HCT116 (cell line): ENCODE data around the gene PACSIN2. TPM values are rescaled to one million over a fixed set of nuclear protein-coding genes. Genes with fewer than 3 reads are reported as not detected.

Experiments used
- ATAC-seq: fragments of 200-7000 bp; cut with Tn5 transposase; 2 replicates; pipeline ENCODE4 v1.9.1; 2020; ENCODE audit warnings: mild to moderate bottlenecking, moderate library complexity
- BruUV-seq: library from RNA; stranded (reverse); fragments of 400-500 nt; replicated peaks from 2 replicates; lab custom pipeline; 2021; lab: Mats Ljungman, UMichigan
- CTCF ChIA-PET: fragments of 300-600 bp; sonication (Branson Sonifier 250); formaldehyde crosslinking; loops from one replicate; lab custom pipeline; 2021; ENCODE audit warnings: antibody characterized with exemption; lab: Charles Lee
- POLR2A ChIA-PET: fragments of 300-600, 350-600 bp; sonication (Branson Sonifier 250); formaldehyde crosslinking; loops from one replicate; lab custom pipeline; 2021; ENCODE audit warnings: antibody characterized with exemption; lab: Charles Lee
- RAD21 ChIA-PET, 2 experiments: fragments of 300-600 bp; sonication (Branson Sonifier 250); formaldehyde crosslinking; loops; one replicate each; lab custom pipeline; 2023; ENCODE audit warnings: low total read pairs in 2 of 2; ENCODE audit not compliant: uncharacterized antibody in 2 of 2, unreplicated experiment in 2 of 2, low non-redundant PET in 1 of 2; lab: Charles Lee
- DNase-seq: peaks from one replicate; pipeline ENCODE4 v3.0.0-alpha.2; 2010; ENCODE audit warnings: low read depth, low spot score
- H2AFZ ChIP-seq: fragments of 200-600 bp; shearing (Covaris generic), sonication (generic); 2 replicates; pipeline ENCODE4 v1.6.1; 2017; ENCODE audit warnings: low read depth, mixed run types, mixed read lengths, antibody characterized with exemption, low read length; ENCODE audit not compliant: poor library complexity, severe bottlenecking
- H3K27ac ChIP-seq: 2 replicates; pipeline ENCODE4 v1.5.1; 2012; ENCODE audit warnings: low read depth, low read length
- H3K27me3 ChIP-seq: fragments of 200-600 bp; sonication (generic); 2 replicates; pipeline ENCODE4 v1.6.1; 2016; ENCODE audit warnings: mixed run types, low read length, mixed read lengths; ENCODE audit not compliant: insufficient read depth
- H3K36me3 ChIP-seq, 2 experiments: fragments of 200-500 bp in 1 of 2; fragments of 200-600 bp in 1 of 2; sonication (Bioruptor generic) in 1 of 2; sonication (generic) in 1 of 2; 2 replicates each; pipeline versions ENCODE4 v1.5.1 to v1.6.1; 2014 to 2016; ENCODE audit warnings: low read length in 2 of 2, inconsistent platforms in 1 of 2, mixed read lengths in 1 of 2, mixed run types in 1 of 2; ENCODE audit not compliant: insufficient read depth in 2 of 2, control insufficient read depth in 1 of 2
- H3K4me1 ChIP-seq, 2 experiments: fragments of 200-600 bp in 1 of 2; sonication (generic) in 1 of 2; 2 replicates each; pipeline versions ENCODE4 v1.5.1 to v1.6.1; 2012 to 2017; ENCODE audit warnings: low read length in 2 of 2, inconsistent platforms in 1 of 2, mild to moderate bottlenecking in 1 of 2, mixed read lengths in 1 of 2, mixed run types in 1 of 2, moderate library complexity in 1 of 2; ENCODE audit not compliant: insufficient read depth in 2 of 2, control insufficient read depth in 1 of 2
- H3K4me2 ChIP-seq: fragments of 200-600 bp; sonication (generic); 2 replicates; pipeline ENCODE4 v1.6.1; 2017; ENCODE audit warnings: mixed run types, low read length, mixed read lengths
- H3K4me3 ChIP-seq, 2 experiments: fragments of 200-600 bp in 1 of 2; sonication (generic) in 1 of 2; replicated peaks in 1 of 2; 2 replicates each; pipeline ENCODE4 v1.5.1; 2011 to 2016; ENCODE audit warnings: low read length in 2 of 2, control low read depth in 1 of 2, low read depth in 1 of 2, mild to moderate bottlenecking in 1 of 2, mixed read lengths in 1 of 2, mixed run types in 1 of 2
- H3K79me2 ChIP-seq: fragments of 200-600 bp; sonication (generic); 2 replicates; pipeline ENCODE4 v1.6.1; 2017; ENCODE audit warnings: mild to moderate bottlenecking, mixed run types, low read length, moderate library complexity, mixed read lengths; ENCODE audit not compliant: insufficient read depth
- H3K9ac ChIP-seq: fragments of 200-600 bp; sonication (generic); 2 replicates; pipeline ENCODE4 v1.6.1; 2016; ENCODE audit warnings: low read length, mixed read lengths
- H3K9me2 ChIP-seq: fragments of 200-600 bp; sonication (generic), shearing (Covaris generic); 2 replicates; pipeline ENCODE4 v1.6.1; 2017; ENCODE audit warnings: mixed run types, mild to moderate bottlenecking, moderate library complexity; ENCODE audit not compliant: insufficient read depth
- H3K9me3 ChIP-seq, 2 experiments: fragments of 200-500 bp in 1 of 2; fragments of 200-600 bp in 1 of 2; sonication (Bioruptor generic) in 1 of 2; sonication (generic) in 1 of 2; 2 replicates each; pipeline ENCODE4 v1.6.1; 2014 to 2017; ENCODE audit warnings: low read length in 2 of 2, mixed read lengths in 2 of 2, inconsistent platforms in 1 of 2, low read depth in 1 of 2, mild to moderate bottlenecking in 1 of 2, mixed run types in 1 of 2, moderate library complexity in 1 of 2; ENCODE audit not compliant: control insufficient read depth in 1 of 2, insufficient read depth in 1 of 2
- H4K20me1 ChIP-seq: fragments of 200-600 bp; sonication (generic), shearing (Covaris generic); 2 replicates; pipeline ENCODE4 v1.6.1; 2017; ENCODE audit warnings: mixed run types, mild to moderate bottlenecking, moderate library complexity; ENCODE audit not compliant: insufficient read depth
- EGR1 ChIP-seq: IDR thresholded peaks from 2 replicates; pipeline ENCODE4 v1.6.1; 2012; ENCODE audit warnings: low read depth
- EZH2phosphoT487 ChIP-seq: fragments of 200-600 bp; IDR thresholded peaks from 2 replicates; pipeline ENCODE4 v1.6.1; 2018; ENCODE audit warnings: antibody characterized with exemption, borderline replicate concordance
- POLR2A ChIP-seq: IDR thresholded peaks from 2 replicates; pipeline ENCODE4 v1.7.0; 2011; ENCODE audit warnings: borderline replicate concordance; ENCODE audit not compliant: insufficient read depth, insufficient read length; ENCODE audit errors: extremely low read depth
- SP1 ChIP-seq: IDR thresholded peaks from 2 replicates; pipeline ENCODE4 v1.6.1; 2012; ENCODE audit warnings: low read depth
- intact Hi-C: fragments of 100-400 bp; cut with micrococcal nuclease; formaldehyde crosslinking; loops from 2 replicates; pipeline ENCODE4 v1.10.0; 2022
- total RNA-seq: library from RNA; stranded (reverse); gene quantifications from one replicate; pipeline ENCODE4 v1.2.1, GENCODE V29; 2021; ENCODE audit not compliant: unreplicated experiment
- TF ChIP-seq, protein P1 (sequence below): IDR thresholded peaks from 2 replicates; pipeline ENCODE4 v1.6.1; 2012; ENCODE audit warnings: low read depth
- TF ChIP-seq, protein P2 (sequence below): IDR thresholded peaks from 2 replicates; pipeline ENCODE4 v1.6.1; 2011; ENCODE audit warnings: mild to moderate bottlenecking, low read length, moderate library complexity; ENCODE audit not compliant: insufficient replicate concordance; ENCODE audit errors: extremely low read depth

PACSIN2 gene
- total RNA-seq, 1 experiment from 2014 or later: 48.2 TPM

DNA sequence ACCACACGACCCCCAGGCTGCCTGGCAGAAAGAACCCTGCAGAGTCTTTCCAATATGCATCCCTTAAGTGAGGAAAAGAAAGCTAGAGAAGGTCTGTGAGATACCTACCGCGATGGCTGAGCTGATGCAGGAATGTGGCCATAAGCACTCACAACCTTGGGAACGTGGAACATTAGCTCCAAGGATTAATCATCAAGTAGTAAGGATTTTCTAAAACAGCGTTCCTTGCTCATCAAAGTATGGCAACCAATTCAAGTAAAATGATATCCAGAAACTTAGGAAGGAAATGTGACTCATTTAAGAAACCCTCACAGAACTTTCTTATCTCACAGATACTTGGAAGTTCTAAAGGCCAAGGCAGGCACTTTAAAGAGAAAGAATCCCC, 12.8 kb downstream of the PACSIN2 start (continued):
- TF ChIP-seq, protein P1, sequence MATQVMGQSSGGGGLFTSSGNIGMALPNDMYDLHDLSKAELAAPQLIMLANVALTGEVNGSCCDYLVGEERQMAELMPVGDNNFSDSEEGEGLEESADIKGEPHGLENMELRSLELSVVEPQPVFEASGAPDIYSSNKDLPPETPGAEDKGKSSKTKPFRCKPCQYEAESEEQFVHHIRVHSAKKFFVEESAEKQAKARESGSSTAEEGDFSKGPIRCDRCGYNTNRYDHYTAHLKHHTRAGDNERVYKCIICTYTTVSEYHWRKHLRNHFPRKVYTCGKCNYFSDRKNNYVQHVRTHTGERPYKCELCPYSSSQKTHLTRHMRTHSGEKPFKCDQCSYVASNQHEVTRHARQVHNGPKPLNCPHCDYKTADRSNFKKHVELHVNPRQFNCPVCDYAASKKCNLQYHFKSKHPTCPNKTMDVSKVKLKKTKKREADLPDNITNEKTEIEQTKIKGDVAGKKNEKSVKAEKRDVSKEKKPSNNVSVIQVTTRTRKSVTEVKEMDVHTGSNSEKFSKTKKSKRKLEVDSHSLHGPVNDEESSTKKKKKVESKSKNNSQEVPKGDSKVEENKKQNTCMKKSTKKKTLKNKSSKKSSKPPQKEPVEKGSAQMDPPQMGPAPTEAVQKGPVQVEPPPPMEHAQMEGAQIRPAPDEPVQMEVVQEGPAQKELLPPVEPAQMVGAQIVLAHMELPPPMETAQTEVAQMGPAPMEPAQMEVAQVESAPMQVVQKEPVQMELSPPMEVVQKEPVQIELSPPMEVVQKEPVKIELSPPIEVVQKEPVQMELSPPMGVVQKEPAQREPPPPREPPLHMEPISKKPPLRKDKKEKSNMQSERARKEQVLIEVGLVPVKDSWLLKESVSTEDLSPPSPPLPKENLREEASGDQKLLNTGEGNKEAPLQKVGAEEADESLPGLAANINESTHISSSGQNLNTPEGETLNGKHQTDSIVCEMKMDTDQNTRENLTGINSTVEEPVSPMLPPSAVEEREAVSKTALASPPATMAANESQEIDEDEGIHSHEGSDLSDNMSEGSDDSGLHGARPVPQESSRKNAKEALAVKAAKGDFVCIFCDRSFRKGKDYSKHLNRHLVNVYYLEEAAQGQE: no peak
- TF ChIP-seq, protein P2, sequence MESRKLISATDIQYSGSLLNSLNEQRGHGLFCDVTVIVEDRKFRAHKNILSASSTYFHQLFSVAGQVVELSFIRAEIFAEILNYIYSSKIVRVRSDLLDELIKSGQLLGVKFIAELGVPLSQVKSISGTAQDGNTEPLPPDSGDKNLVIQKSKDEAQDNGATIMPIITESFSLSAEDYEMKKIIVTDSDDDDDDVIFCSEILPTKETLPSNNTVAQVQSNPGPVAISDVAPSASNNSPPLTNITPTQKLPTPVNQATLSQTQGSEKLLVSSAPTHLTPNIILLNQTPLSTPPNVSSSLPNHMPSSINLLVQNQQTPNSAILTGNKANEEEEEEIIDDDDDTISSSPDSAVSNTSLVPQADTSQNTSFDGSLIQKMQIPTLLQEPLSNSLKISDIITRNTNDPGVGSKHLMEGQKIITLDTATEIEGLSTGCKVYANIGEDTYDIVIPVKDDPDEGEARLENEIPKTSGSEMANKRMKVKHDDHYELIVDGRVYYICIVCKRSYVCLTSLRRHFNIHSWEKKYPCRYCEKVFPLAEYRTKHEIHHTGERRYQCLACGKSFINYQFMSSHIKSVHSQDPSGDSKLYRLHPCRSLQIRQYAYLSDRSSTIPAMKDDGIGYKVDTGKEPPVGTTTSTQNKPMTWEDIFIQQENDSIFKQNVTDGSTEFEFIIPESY: no peak

DNA sequence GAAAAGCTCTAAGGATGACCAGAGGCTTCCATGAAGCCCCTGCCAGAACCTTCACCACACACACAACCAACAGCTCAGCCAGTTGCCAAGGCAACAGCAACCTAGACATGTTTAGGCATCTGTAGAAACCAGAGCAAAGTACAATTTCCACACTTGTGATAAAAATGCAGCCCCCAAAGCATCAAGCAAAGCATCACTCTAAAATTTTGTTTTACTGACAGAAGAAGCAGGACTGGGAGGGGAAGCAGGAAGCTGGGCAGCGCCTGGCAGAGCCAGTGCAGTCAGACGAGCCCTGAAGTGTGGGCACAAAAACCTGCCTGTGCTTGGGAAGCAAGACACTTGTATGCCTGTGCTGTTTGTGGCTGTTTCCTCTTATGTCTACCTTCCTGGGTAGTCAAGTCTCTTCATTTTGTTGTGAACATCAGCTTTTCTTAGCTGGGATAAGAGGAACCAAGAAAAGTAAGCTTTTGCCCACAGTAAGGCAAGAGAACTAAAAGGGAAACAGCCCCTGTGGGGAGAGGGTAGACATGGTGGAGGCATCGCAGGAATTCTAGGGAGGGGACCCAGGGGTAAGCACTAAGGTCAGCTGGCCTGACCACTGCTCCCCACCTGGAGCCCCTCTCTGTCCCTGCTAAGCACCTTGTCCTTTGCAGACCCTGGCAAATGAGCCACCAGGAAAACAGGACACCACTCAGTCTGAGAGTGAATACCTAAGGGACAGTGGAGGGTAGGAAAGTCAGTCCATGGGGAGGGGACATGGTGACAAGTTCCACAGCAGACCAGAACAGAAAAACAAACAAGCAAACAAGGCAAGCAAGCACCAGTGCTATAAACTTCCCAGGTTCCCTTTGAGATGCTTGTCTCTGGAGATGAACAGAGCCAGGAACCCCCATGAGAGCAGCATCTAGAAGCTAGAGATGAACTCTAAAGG, 13.4 kb downstream of the PACSIN2 start:
- ATAC-seq: no peak
- Histone ChIP-seq H3K4me2 (peak overlapping the region; percentile 61), H3K9me2 (no peaks in the 10 kb centered on the region), H3K9ac (no peak overlapping the region), H3K27me3 (no peaks in the 10 kb centered on the region), H3K9me3 (no peaks in the 10 kb centered on the region), H3K4me3 (no peak overlapping the region), H3K27ac (peak overlapping the region; percentile 39; the same call in 1 of the 2 replicates), H2AFZ (no peak overlapping the region), H3K79me2 (peaks cover 96% of the 10 kb centered on the region), H3K4me1 (peaks cover 53 to 76% of the 10 kb centered on the region in 2 experiments), H4K20me1 (peaks cover 12% of the 10 kb centered on the region; the same call in 1 of the 2 replicates)
- ChIA-PET CTCF (interaction anchor here (0.7 to 1.8 kb wide), 3 partner anchors 11 to 485 kb away, joined by 3 to 6 read pairs (median 4); no protein-coding TSS in a partner anchor), RAD21 (interaction anchor here in 1 of 2 experiments (0.7 kb wide), 1 partner anchor 12 kb away, joined by 3 read pairs; no protein-coding TSS in a partner anchor)
- no TSS peak for BruUV-seq
- no peak for DNase-seq
- intact Hi-C loops: no loop called here
- TF ChIP-seq SP1 (no peak), EGR1 (no peak), EZH2phosphoT487 (no peak), POLR2A (no peak)
- TF ChIP-seq, all 23 proteins: peak for 0
- POLR2A ChIA-PET: interaction anchor here (6.2 kb wide), 1 partner anchor 13 kb away, joined by 33 read pairs; the partner anchor contains the start of gene PACSIN2
- H3K36me3 ChIP-seq: no peaks in the 10 kb centered on the region
